NB4 (cell line): ENCODE measurements around the gene QRFPR.

ENCODE experiments used
- MYC ChIP-seq: IDR thresholded peaks from 2 replicates; pipeline ENCODE4 v1.6.1; 2011; ENCODE audit warnings: low read depth, low read length
- POLR2A ChIP-seq: IDR thresholded peaks from 2 replicates; pipeline ENCODE4 v1.6.1; 2011; ENCODE audit warnings: mild to moderate bottlenecking; ENCODE audit not compliant: insufficient read length; ENCODE audit errors: extremely low read depth
- TF ChIP-seq, protein P1 (sequence below): IDR thresholded peaks from one replicate; pipeline ENCODE4 v1.5.1; 2012; ENCODE audit warnings: low read depth, low read length

GRCh38 chr4:121340247-121340646 is 40.6 kb downstream of the QRFPR start:
- TF ChIP-seq MYC (no peak), POLR2A (no peak)
- TF ChIP-seq, protein P1, sequence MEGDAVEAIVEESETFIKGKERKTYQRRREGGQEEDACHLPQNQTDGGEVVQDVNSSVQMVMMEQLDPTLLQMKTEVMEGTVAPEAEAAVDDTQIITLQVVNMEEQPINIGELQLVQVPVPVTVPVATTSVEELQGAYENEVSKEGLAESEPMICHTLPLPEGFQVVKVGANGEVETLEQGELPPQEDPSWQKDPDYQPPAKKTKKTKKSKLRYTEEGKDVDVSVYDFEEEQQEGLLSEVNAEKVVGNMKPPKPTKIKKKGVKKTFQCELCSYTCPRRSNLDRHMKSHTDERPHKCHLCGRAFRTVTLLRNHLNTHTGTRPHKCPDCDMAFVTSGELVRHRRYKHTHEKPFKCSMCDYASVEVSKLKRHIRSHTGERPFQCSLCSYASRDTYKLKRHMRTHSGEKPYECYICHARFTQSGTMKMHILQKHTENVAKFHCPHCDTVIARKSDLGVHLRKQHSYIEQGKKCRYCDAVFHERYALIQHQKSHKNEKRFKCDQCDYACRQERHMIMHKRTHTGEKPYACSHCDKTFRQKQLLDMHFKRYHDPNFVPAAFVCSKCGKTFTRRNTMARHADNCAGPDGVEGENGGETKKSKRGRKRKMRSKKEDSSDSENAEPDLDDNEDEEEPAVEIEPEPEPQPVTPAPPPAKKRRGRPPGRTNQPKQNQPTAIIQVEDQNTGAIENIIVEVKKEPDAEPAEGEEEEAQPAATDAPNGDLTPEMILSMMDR = no peak
